H9 (cell line): ENCODE data around the gene TP53INP2. TPM values are rescaled to one million over a fixed set of nuclear protein-coding genes. Genes with fewer than 3 reads are reported as not detected.
A peak's percentile ranks its signal among the peaks of the same experiment; 100 is the strongest.

Experiments
- DNase-seq: peaks from one replicate; pipeline ENCODE4 v3.0.0-alpha.2; 2017
- H2AFZ ChIP-seq: one replicate; pipeline ENCODE4 v1.6.1; 2013; ENCODE audit warnings: mild to moderate bottlenecking, low read length, control low read depth, moderate library complexity
- H2AK5ac ChIP-seq: 2 replicates; pipeline ENCODE4 v1.6.1; 2013; ENCODE audit warnings: low read length, control low read depth, mixed read lengths; ENCODE audit not compliant: insufficient read length
- H2BK120ac ChIP-seq: one replicate; pipeline ENCODE4 v1.6.1; 2013; ENCODE audit warnings: low read depth, mild to moderate bottlenecking, low read length, control low read depth, inconsistent platforms; ENCODE audit not compliant: poor library complexity, severe bottlenecking
- H2BK12ac ChIP-seq: 2 replicates; pipeline ENCODE4 v1.6.1; 2013; ENCODE audit warnings: low read length, control low read depth, mixed read lengths, low read depth; ENCODE audit not compliant: insufficient read length
- H2BK15ac ChIP-seq: 2 replicates; pipeline ENCODE4 v1.6.1; 2013; ENCODE audit warnings: low read depth, low read length, control low read depth
- H2BK20ac ChIP-seq: one replicate; pipeline ENCODE4 v1.6.1; 2013; ENCODE audit warnings: low read depth, mild to moderate bottlenecking, low read length, control low read depth, inconsistent platforms; ENCODE audit not compliant: poor library complexity, severe bottlenecking
- H2BK5ac ChIP-seq: 2 replicates; pipeline ENCODE4 v1.6.1; 2013; ENCODE audit warnings: low read length, control low read depth, mixed read lengths; ENCODE audit not compliant: insufficient read length
- H3K14ac ChIP-seq: 2 replicates; pipeline ENCODE4 v1.6.1; 2013; ENCODE audit warnings: low read length, control low read depth; ENCODE audit not compliant: insufficient read depth
- H3K18ac ChIP-seq: 2 replicates; pipeline ENCODE4 v1.6.1; 2013; ENCODE audit warnings: low read depth, mild to moderate bottlenecking, mixed read lengths, low read length, control low read depth; ENCODE audit not compliant: insufficient read length
- H3K23ac ChIP-seq: 2 replicates; pipeline ENCODE4 v1.6.1; 2013; ENCODE audit warnings: low read length, control low read depth, mixed read lengths, low read depth; ENCODE audit not compliant: insufficient read length
- H3K23me2 ChIP-seq: 2 replicates; pipeline ENCODE4 v1.6.1; 2013; ENCODE audit warnings: low read depth, mild to moderate bottlenecking, mixed read lengths, low read length, control low read depth; ENCODE audit not compliant: insufficient read length, poor library complexity, severe bottlenecking
- H3K27ac ChIP-seq: 2 replicates; pipeline ENCODE4 v1.5.1; 2013; ENCODE audit warnings: low read length, control low read depth, mixed read lengths, low read depth; ENCODE audit not compliant: insufficient read length
- H3K27me3 ChIP-seq: 2 replicates; pipeline ENCODE4 v1.6.1; 2013; ENCODE audit warnings: low read length, control low read depth, inconsistent platforms; ENCODE audit not compliant: insufficient read depth
- H3K4ac ChIP-seq: 2 replicates; pipeline ENCODE4 v1.6.1; 2013; ENCODE audit warnings: low read depth, mild to moderate bottlenecking, control low read depth, inconsistent platforms, low read length, moderate library complexity
- H3K4me1 ChIP-seq: 2 replicates; pipeline ENCODE4 v1.6.1; 2013; ENCODE audit warnings: low read length, control low read depth, inconsistent platforms; ENCODE audit not compliant: insufficient read depth
- H3K4me2 ChIP-seq: 2 replicates; pipeline ENCODE4 v1.6.1; 2013; ENCODE audit warnings: low read length, control low read depth, mixed read lengths; ENCODE audit not compliant: insufficient read length, insufficient read depth
- H3K56ac ChIP-seq: 2 replicates; pipeline ENCODE4 v1.6.1; 2013; ENCODE audit warnings: low read depth, mild to moderate bottlenecking, mixed read lengths, low read length, control low read depth; ENCODE audit not compliant: insufficient read length
- H3K79me1 ChIP-seq: 2 replicates; pipeline ENCODE4 v1.6.1; 2013; ENCODE audit warnings: low read depth, mild to moderate bottlenecking, moderate library complexity, low read length, control low read depth, inconsistent platforms; ENCODE audit not compliant: insufficient read depth, poor library complexity, severe bottlenecking
- H3K79me2 ChIP-seq: 2 replicates; pipeline ENCODE4 v1.6.1; 2013; ENCODE audit warnings: low read length, control low read depth, inconsistent platforms; ENCODE audit not compliant: insufficient read depth
- H3K9ac ChIP-seq: 2 replicates; pipeline ENCODE4 v1.6.1; 2013; ENCODE audit warnings: low read length, control low read depth, mixed read lengths; ENCODE audit not compliant: insufficient read length; ENCODE audit errors: extremely low read depth
- H3K9me3 ChIP-seq: one replicate; pipeline ENCODE4 v1.6.1; 2013; ENCODE audit warnings: low read depth, low read length, inconsistent platforms; ENCODE audit not compliant: control insufficient read depth
- H3T11ph ChIP-seq: one replicate; pipeline ENCODE4 v1.6.1; 2013; ENCODE audit warnings: mild to moderate bottlenecking, low read length, control low read depth, inconsistent platforms
- H4K20me1 ChIP-seq: one replicate; pipeline ENCODE4 v1.6.1; 2013; ENCODE audit not compliant: control insufficient read depth, insufficient read length, insufficient read depth
- H4K5ac ChIP-seq: 2 replicates; pipeline ENCODE4 v1.6.1; 2013; ENCODE audit warnings: low read depth, mild to moderate bottlenecking, mixed read lengths, low read length, control low read depth; ENCODE audit not compliant: insufficient read length
- H4K8ac ChIP-seq: replicated peaks from 2 replicates; pipeline ENCODE4 v1.6.1; 2013; ENCODE audit warnings: low read length, control low read depth, mixed read lengths, low read depth; ENCODE audit not compliant: insufficient read length
- H4K91ac ChIP-seq: 2 replicates; pipeline ENCODE4 v1.6.1; 2013; ENCODE audit warnings: low read depth, mild to moderate bottlenecking, moderate library complexity, mixed read lengths, low read length, control low read depth; ENCODE audit not compliant: insufficient read length
- H3K27ac Mint-ChIP-seq, 3 experiments: 2 replicates in 2 of 3; 3 replicates in 1 of 3; pipeline ENCODE4 v1.8.0; 2020 to 2021; ENCODE audit warnings: mixed read lengths in 3 of 3, mild to moderate bottlenecking in 1 of 3, moderate library complexity in 1 of 3
- H3K27me3 Mint-ChIP-seq: 2 replicates; pipeline ENCODE4 v1.8.0; 2021; ENCODE audit warnings: low read depth, mild to moderate bottlenecking, moderate library complexity, mixed read lengths
- H3K36me3 Mint-ChIP-seq, 3 experiments: 2 replicates in 2 of 3; 3 replicates in 1 of 3; pipeline ENCODE4 v1.8.0; 2020 to 2021; ENCODE audit warnings: low read depth in 3 of 3, mixed read lengths in 3 of 3; ENCODE audit not compliant: insufficient read depth in 1 of 3
- H3K4me1 Mint-ChIP-seq, 2 experiments: 2 replicates each; pipeline ENCODE4 v1.8.0; 2020; ENCODE audit warnings: mixed read lengths in 2 of 2
- H3K4me3 Mint-ChIP-seq, 2 experiments: 2 replicates in 1 of 2; 3 replicates in 1 of 2; pipeline ENCODE4 v1.8.0; 2020 to 2021; ENCODE audit warnings: mild to moderate bottlenecking in 2 of 2, mixed read lengths in 2 of 2, moderate library complexity in 1 of 2
- H3K9me3 Mint-ChIP-seq, 2 experiments: 2 replicates in 1 of 2; 3 replicates in 1 of 2; pipeline ENCODE4 v1.8.0; 2020; ENCODE audit warnings: mild to moderate bottlenecking in 2 of 2, mixed read lengths in 2 of 2, moderate library complexity in 1 of 2
- WGBS: extraction: QIAGEN DNeasy Blood & Tissue Kit; methylation state at CpG from one replicate; pipeline ENCODE4 v1.1.7; 2013; ENCODE audit warnings: missing lambda C conversion rate, low lambda C conversion rate, mixed read lengths; ENCODE audit not compliant: insufficient read length; ENCODE audit errors: extremely low coverage; 5-methylcytosine and 5-hydroxymethylcytosine counted together
- total RNA-seq: library from RNA; stranded (reverse); gene quantifications from 2 replicates; pipeline ENCODE4 v1.2.1, GENCODE V29; 2021
- TF ChIP-seq, protein P1 (sequence below): fragments of 200-600 bp; sonication (generic); conservative IDR thresholded peaks from 3 replicates; pipeline ENCODE4 v1.8.0; 2021; ENCODE audit warnings: antibody characterized with exemption, mild to moderate bottlenecking

The TP53INP2 gene
- total RNA-seq, 1 experiment from 2014 or later = 8.0 TPM

DNA sequence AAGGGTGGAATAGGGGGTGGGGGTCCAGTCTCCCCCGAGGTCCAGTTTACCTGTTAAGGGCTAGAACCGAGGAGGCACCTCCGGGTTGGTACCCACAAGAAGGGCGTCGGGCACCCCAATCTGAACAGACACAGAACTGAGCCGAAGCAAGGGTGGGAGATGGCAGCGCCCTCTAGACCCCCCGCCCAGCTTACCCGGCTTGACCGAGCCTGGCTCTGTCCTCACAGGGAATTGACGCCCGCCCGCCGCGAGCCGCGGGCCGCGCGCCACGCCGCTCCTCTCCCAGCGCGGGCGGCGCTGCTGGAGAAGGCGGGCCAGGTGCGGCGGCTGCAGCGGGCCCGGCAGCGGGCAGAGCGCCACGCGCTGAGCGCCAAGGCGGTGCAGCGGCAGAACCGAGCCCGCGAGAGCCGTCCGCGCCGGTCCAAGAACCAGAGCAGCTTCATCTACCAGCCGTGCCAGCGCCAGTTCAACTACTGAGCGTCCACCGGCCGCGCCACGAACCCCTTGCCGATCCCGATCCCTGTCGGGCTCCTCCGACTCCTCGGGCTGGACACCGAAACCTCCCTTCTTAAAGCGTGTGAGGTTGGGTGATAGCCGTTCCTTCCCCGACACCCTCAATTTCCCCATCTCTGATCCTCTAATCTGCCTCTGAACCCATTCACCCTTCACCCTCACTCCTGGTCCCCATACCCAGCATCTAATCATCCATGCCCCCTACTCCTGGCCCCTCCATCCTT, 5.9 kb downstream of the TP53INP2 start:
- no peak overlapping the region for H2BK15ac ChIP-seq
- H4K91ac ChIP-seq = no peak overlapping the region
- peaks cover 15% of the 10 kb centered on the region for H3K23me2 ChIP-seq
- H4K20me1 ChIP-seq = no peaks in the 10 kb centered on the region
- no peak overlapping the region for H3K4ac ChIP-seq
- H3K9me3 ChIP-seq = no peaks in the 10 kb centered on the region
- H3K4me2 ChIP-seq = peak overlapping the region; percentile 62
- H3K27ac Mint-ChIP-seq = no peak overlapping the region
- H3K27me3 ChIP-seq = peaks cover 9% of the 10 kb centered on the region; the same call in 1 of the 2 replicates
- H3K9ac ChIP-seq = no peak overlapping the region
- H3K23ac ChIP-seq = no peak overlapping the region
- H3K18ac ChIP-seq = no peak overlapping the region
- H3K56ac ChIP-seq = no peak overlapping the region
- no peak overlapping the region for H2AK5ac ChIP-seq
- H3K4me1 ChIP-seq = no peaks in the 10 kb centered on the region
- peaks cover 49% of the 10 kb centered on the region for H3K27me3 Mint-ChIP-seq
- peak overlapping the region; percentile 37 for H3K14ac ChIP-seq
- H3K4me1 Mint-ChIP-seq = peaks cover 19 to 24% of the 10 kb centered on the region in 2 experiments
- H2BK20ac ChIP-seq = no peak overlapping the region
- TF ChIP-seq, protein P1, sequence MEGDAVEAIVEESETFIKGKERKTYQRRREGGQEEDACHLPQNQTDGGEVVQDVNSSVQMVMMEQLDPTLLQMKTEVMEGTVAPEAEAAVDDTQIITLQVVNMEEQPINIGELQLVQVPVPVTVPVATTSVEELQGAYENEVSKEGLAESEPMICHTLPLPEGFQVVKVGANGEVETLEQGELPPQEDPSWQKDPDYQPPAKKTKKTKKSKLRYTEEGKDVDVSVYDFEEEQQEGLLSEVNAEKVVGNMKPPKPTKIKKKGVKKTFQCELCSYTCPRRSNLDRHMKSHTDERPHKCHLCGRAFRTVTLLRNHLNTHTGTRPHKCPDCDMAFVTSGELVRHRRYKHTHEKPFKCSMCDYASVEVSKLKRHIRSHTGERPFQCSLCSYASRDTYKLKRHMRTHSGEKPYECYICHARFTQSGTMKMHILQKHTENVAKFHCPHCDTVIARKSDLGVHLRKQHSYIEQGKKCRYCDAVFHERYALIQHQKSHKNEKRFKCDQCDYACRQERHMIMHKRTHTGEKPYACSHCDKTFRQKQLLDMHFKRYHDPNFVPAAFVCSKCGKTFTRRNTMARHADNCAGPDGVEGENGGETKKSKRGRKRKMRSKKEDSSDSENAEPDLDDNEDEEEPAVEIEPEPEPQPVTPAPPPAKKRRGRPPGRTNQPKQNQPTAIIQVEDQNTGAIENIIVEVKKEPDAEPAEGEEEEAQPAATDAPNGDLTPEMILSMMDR = peak; percentile 58; the same call in 2 of the 3 replicates
- no CpG with 5 or more reads among the region's 61 CpGs for WGBS
- no peak overlapping the region for H2AFZ ChIP-seq
- H2BK120ac ChIP-seq = no peak overlapping the region
- H3K79me1 ChIP-seq = no peaks in the 10 kb centered on the region
- no peak overlapping the region for H2BK5ac ChIP-seq
- no peak overlapping the region for H3K27ac ChIP-seq
- H4K8ac ChIP-seq = no peak overlapping the region
- no peak overlapping the region for H3T11ph ChIP-seq
- no peaks in the 10 kb centered on the region for H3K79me2 ChIP-seq
- H2BK12ac ChIP-seq = no peak overlapping the region
- peaks cover 0 to 14% (median 0%) of the 10 kb centered on the region in 3 experiments; a peak in 2 of 7 replicates for H3K36me3 Mint-ChIP-seq
- DNase-seq = peak; percentile 76
- H3K9me3 Mint-ChIP-seq = no peaks in the 10 kb centered on the region
- no peak overlapping the region for H4K5ac ChIP-seq
- H3K4me3 Mint-ChIP-seq = peak overlapping the region; percentile 79 to 88
